KOPT-K1 (cell line): ENCODE data around the gene GPR22.

Experiments used
- H3K27ac ChIP-seq: fragments of 200-600 bp; sonication (generic); 2 replicates; pipeline ENCODE4 v1.5.1; 2016; ENCODE audit warnings: antibody characterized with exemption, mild to moderate bottlenecking, low read depth, low read length; ENCODE audit not compliant: poor library complexity, severe bottlenecking
- H3K36me3 ChIP-seq: fragments of 200-600 bp; sonication (generic); 2 replicates; pipeline ENCODE4 v1.5.1; 2017; ENCODE audit warnings: antibody characterized with exemption, mild to moderate bottlenecking, low read length, moderate library complexity; ENCODE audit not compliant: insufficient read depth
- H3K9me3 ChIP-seq: fragments of 200-600 bp; sonication (generic); 2 replicates; pipeline ENCODE4 v1.5.1; 2017; ENCODE audit warnings: antibody characterized with exemption, low read length, mild to moderate bottlenecking; ENCODE audit not compliant: insufficient read depth, poor library complexity, severe bottlenecking

Gene GPR22

GRCh38 chr7:107469929-107470328 is at the start of gene GPR22:
GPR22 (plus strand) TSS chr7:107470057; CDS start chr7:107474061, 4,004 bp downstream.
- no peaks in the 10 kb centered on the region for H3K36me3 ChIP-seq
- H3K9me3 ChIP-seq: no peaks in the 10 kb centered on the region
- no peak within 1 kb of the TSS for H3K27ac ChIP-seq

GRCh38 chr7:107427462-107427861 is 42.4 kb upstream of the GPR22 start:
- Histone ChIP-seq H3K27ac (no peak overlapping the region), H3K36me3 (peaks cover 5% of the 10 kb centered on the region; the same call in 1 of the 2 replicates), H3K9me3 (peaks cover 12% of the 10 kb centered on the region)

GRCh38 chr7:107428642-107429041 is 41.2 kb upstream of the GPR22 start:
- Histone ChIP-seq H3K36me3 (peaks cover 5% of the 10 kb centered on the region; the same call in 1 of the 2 replicates), H3K9me3 (peaks cover 19% of the 10 kb centered on the region), H3K27ac (no peak overlapping the region)

- H3K36me3 ChIP-seq: peaks cover 5% of the 10 kb centered on the region; the same call in 1 of the 2 replicates
- H3K27ac ChIP-seq: no peak overlapping the region
- H3K9me3 ChIP-seq: peaks cover 20% of the 10 kb centered on the region
Measured at GRCh38 chr7:107430057-107430456, 39.8 kb upstream of the GPR22 start.

- Histone ChIP-seq H3K36me3 (peaks cover 5% of the 10 kb centered on the region; the same call in 1 of the 2 replicates), H3K27ac (no peak overlapping the region), H3K9me3 (peaks cover 20% of the 10 kb centered on the region)
Measured at GRCh38 chr7:107432261-107432660, 37.6 kb upstream of the GPR22 start.

- H3K36me3 ChIP-seq: no peaks in the 10 kb centered on the region
- H3K9me3 ChIP-seq: peaks cover 14% of the 10 kb centered on the region
- H3K27ac ChIP-seq: no peak overlapping the region
Measured at GRCh38 chr7:107435749-107436148, 34.1 kb upstream of the GPR22 start.

GRCh38 chr7:107439025-107439424 is 30.8 kb upstream of the GPR22 start:
- Histone ChIP-seq H3K36me3 (no peaks in the 10 kb centered on the region), H3K9me3 (peaks cover 8% of the 10 kb centered on the region), H3K27ac (no peak overlapping the region)

- peaks cover 8% of the 10 kb centered on the region for H3K9me3 ChIP-seq
- H3K36me3 ChIP-seq: no peaks in the 10 kb centered on the region
- no peak overlapping the region for H3K27ac ChIP-seq
Measured at GRCh38 chr7:107441581-107442422, 28.1 kb upstream of the GPR22 start.

- H3K9me3 ChIP-seq: peaks cover 8% of the 10 kb centered on the region
- H3K27ac ChIP-seq: no peak overlapping the region
- no peaks in the 10 kb centered on the region for H3K36me3 ChIP-seq
Measured at GRCh38 chr7:107442678-107443077, 27.2 kb upstream of the GPR22 start.

- Histone ChIP-seq H3K36me3 (no peaks in the 10 kb centered on the region), H3K27ac (no peak overlapping the region), H3K9me3 (peaks cover 8% of the 10 kb centered on the region)
Measured at GRCh38 chr7:107446531-107446930, 23.3 kb upstream of the GPR22 start.

GRCh38 chr7:107446988-107447387 is 22.9 kb upstream of the GPR22 start:
- Histone ChIP-seq H3K27ac (no peak overlapping the region), H3K36me3 (no peaks in the 10 kb centered on the region), H3K9me3 (peaks cover 6% of the 10 kb centered on the region)

GRCh38 chr7:107450970-107451369 is 18.9 kb upstream of the GPR22 start:
- no peaks in the 10 kb centered on the region for H3K9me3 ChIP-seq
- no peaks in the 10 kb centered on the region for H3K36me3 ChIP-seq
- no peak overlapping the region for H3K27ac ChIP-seq

GRCh38 chr7:107453388-107453787 is 16.5 kb upstream of the GPR22 start:
- no peak overlapping the region for H3K27ac ChIP-seq
- H3K36me3 ChIP-seq: no peaks in the 10 kb centered on the region; the same call in 1 of the 2 replicates

GRCh38 chr7:107461938-107462533 is 7.8 kb upstream of the GPR22 start:
- no peak overlapping the region for H3K27ac ChIP-seq
- H3K36me3 ChIP-seq: no peaks in the 10 kb centered on the region; the same call in 1 of the 2 replicates
- H3K9me3 ChIP-seq: no peaks in the 10 kb centered on the region

More at GRCh38 chr7:107453388-107453787, 16.5 kb upstream of the GPR22 start:
- no peaks in the 10 kb centered on the region for H3K9me3 ChIP-seq

GRCh38 chr7:107463139-107464078 is 6.4 kb upstream of the GPR22 start:
- Histone ChIP-seq H3K27ac (no peak overlapping the region), H3K9me3 (no peaks in the 10 kb centered on the region), H3K36me3 (no peaks in the 10 kb centered on the region)
